Gastrocnemius medialis (tissue), 4 donors: ENCODE results near the gene FARP1.

ENCODE experiments used
- POLR2A ChIP-seq, 2 donors: fragments of 450-650 bp; IDR thresholded peaks; one replicate each; pipeline ENCODE4 v1.6.1; 2017; ENCODE audit warnings: antibody characterized with exemption in 2 of 2, mild to moderate bottlenecking in 2 of 2, moderate library complexity in 2 of 2
- TF ChIP-seq, protein P1 (sequence below), 5 experiments: fragments of 450-650 bp in 3 of 5; fragments of 200-600 bp in 2 of 5; sonication (generic) in 2 of 5; IDR thresholded peaks in 4 of 5; conservative IDR thresholded peaks in 1 of 5; 1 replicate in 4 of 5; 2 replicates in 1 of 5; pipeline ENCODE4 v1.5.1; 2016 to 2019; ENCODE audit warnings: antibody characterized with exemption in 5 of 5, mild to moderate bottlenecking in 3 of 5, moderate library complexity in 3 of 5

DNA sequence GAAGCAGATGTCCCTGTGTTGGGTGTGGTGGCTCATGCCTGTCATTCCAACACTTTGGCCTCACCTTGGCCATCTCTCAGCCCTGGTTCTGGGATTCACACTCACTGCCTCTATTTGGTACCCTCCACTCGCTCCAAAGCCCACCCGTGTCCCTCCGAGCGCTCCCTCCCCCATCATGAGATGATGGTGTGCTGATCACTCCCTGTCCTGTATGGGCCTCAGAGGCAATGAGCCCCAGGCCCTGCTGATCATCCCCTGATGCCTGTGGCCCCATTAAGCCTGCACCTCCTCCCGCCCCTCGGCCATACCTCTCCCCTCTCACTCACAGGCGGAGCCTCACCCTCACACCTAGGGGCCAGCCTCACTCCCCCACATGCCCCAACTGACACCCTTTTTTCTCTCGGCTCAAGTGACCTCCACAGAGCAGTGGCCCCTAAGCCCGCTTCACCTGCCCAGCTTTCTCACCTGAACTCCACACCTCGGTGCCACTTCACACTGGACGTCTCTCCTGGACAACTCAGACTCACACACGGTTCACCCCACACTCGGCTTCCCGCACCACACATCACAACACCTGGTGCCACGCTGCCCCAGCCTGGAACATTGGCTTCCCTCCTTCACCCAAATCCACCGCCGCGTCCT is 319.5 kb downstream of the FARP1 start:
- TF ChIP-seq, protein P1, sequence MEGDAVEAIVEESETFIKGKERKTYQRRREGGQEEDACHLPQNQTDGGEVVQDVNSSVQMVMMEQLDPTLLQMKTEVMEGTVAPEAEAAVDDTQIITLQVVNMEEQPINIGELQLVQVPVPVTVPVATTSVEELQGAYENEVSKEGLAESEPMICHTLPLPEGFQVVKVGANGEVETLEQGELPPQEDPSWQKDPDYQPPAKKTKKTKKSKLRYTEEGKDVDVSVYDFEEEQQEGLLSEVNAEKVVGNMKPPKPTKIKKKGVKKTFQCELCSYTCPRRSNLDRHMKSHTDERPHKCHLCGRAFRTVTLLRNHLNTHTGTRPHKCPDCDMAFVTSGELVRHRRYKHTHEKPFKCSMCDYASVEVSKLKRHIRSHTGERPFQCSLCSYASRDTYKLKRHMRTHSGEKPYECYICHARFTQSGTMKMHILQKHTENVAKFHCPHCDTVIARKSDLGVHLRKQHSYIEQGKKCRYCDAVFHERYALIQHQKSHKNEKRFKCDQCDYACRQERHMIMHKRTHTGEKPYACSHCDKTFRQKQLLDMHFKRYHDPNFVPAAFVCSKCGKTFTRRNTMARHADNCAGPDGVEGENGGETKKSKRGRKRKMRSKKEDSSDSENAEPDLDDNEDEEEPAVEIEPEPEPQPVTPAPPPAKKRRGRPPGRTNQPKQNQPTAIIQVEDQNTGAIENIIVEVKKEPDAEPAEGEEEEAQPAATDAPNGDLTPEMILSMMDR (IDR thresholded peaks at IDR 0.05 in 4 of 5, conservative IDR thresholded peaks at IDR 0.05 in 1 of 5): no peak
- no peak for TF ChIP-seq POLR2A (IDR thresholded peaks at IDR 0.05)
